NCI-H2196 treated with DMSO at 0.1 percent for 48 hours (cell line): ENCODE data around the gene APLNR.
"Not testable (repeated sequence)": the region's sequence is repeated elsewhere in the genome, so short reads cannot be mapped to it uniquely, and the experiment has no call there.

Source experiments
- DNase-seq: peaks from one replicate; lab custom pipeline; 2025; ENCODE audit not compliant: unreplicated experiment; lab: John Stamatoyannopoulos, UW

Gene APLNR

DNA sequence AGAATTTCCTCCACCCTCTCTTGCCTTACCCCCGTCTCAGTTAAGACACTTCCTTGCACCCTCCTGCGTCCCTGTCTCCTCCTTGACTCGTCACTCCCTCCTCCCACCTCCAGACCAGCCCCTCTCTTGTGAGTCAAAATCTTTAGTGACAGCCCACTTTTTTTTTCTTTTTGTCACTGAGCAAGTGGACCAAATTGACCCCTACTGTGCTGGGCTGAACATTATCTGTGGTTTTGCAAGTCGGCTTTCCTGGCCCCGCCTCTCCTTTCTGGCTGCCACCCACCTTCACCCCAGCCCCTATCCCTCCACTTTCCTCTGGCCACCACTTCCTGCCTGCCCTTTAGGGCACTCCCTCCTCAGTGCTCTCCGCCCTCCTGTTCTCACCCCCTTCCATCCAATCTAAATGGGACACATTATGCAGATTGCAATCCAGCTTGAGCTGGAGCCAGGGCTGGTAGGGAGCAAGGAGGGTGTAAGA is at the start of gene APLNR:
APLNR (minus strand) TSS at position 47 of the 478 bp plus-strand sequence. CDS start 246 bp downstream, outside the sequence.
- no peak for DNase-seq

DNA sequence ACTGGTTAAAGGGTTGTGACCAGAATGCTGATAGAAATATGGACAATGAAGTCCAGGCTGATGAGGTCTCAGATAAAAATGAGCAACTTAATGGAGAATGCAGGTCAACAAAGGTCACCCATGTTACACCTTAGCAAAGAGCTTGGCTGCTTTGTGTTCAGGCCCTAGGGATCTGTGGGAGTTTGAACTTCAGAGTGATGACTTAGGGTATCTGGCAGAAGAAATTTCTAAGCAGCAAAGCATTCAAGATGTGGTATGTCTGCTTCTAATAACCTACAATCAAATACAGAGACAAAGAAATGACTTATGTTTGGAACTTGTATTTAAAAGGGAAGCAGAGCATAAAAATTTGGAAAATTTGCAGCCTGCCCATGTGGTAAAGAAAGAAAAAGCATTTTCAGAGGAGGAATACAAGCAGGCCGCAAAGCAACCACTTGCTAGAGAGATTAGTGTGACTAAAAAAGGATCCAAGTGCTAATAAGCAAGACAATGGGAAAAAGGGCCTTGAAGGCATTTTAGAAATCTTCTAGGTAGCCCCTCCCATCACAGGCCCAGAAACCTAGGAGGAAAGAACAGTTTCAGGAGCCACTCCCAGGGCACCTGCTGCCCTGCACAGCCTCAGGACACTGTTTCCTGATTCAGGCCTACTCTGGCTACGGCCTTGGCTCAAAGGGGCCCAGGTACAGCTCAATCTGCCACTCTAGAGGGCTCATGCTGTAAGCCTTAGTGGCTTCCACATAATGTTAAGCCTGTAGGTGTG is 46.4 kb upstream of the APLNR start:
- DNase-seq = no peak

DNA sequence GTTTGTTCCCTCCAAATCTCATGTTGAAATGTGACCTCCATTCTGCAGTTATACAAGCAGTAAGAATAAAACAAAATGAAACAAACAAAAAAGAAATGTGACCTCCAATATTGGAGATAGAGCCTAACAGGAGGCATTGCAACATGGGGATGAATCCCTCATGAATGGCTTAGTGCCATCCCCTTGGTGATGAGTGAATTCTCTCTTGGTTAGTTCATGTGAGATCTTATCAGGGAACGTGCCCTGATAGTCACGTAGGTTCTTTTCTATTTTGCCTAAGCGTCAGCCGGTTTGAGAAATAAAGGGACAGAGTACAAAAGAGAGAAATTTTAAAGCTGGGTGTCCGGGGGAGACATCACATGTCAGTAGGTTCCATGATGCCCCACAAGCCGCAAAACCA is 44.5 kb upstream of the APLNR start:
- DNase-seq = not testable (repeated sequence)

- no peak for DNase-seq
Measured at GRCh38 chr11:57279116-57279515, 42.1 kb upstream of the APLNR start.

GRCh38 chr11:57278721-57279095 is 41.7 kb upstream of the APLNR start:
- DNase-seq = no peak

DNA sequence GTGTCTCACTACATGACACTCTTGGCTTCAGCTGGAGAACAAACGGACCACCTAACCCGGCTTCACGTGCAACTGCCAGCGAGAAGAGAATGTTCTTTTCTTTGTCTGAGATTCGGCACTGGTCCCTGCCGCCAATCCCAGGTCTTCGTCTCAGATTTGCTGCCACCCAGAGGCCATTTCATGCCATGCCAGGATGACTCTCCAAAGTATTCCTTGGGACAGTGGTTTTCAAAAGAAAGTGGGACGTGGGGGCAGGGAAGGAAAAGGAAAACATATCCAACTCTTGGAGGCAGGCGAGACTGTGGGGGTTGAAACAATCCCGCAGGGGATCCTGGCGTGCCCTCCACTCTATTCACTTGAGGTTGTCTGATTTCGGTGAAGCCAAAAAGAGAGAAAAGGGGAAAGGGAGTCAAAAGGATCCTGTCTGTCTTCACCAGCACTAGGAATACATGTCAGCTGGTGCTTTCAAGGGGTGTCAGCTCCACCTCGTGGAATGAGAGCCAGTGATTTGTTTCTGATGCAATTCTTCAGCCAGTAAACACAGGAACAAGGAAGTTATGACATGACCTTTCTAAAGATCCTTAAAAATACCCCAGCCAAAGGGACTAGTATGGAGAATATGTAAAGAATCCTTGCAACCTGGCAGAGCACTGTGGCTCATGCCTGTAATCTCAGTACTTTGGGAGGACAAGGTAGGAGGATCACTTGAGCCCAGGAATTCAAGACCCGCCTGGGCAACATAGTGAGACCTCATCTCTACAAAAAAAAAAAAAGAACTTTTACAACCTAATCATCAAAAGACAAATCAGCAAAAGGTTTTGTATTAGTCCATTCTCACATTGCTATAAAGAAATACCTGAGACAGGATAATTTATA is 41.0 kb upstream of the APLNR start:
- DNase-seq = peak; percentile 34

- no peak for DNase-seq
Measured at GRCh38 chr11:57276971-57277675, 40.1 kb upstream of the APLNR start.

DNA sequence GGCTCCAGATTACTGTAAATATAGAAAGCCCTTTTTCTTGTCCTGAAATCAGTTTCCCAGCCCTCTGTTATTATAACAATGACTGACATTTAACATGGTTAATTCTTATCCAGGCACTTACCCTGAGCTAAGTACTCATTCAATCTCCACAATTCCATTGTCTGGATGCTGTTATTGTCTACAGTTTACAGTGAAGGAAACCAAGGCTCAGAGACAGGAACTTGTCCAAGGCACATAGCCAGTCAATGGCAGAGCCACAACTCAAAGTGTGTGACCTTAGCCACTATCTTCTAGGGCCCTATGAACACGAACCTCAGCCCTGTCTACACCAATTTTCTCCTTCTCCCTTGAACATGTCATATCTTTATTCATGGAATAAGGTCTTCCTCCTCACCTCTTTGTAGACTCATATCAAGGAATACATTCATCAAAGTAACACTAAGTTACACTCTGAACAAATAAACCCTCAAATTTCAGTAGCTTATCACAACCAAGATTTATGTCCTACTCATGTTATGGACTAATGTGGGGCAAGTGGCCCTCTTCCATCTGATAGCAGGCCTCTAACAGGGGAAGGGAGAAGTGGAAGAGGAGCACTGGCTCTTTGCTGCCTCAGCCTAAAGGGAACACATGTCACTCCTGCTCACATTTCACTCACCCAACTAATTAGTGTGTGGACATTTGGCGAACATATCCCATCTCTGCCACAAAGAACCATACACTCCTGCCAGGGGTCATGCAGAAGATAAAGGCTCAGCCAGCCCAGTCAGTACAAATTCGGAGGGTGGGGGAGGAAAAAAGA is 39.3 kb upstream of the APLNR start:
- DNase-seq = no peak

GRCh38 chr11:57275582-57275981 is 38.5 kb upstream of the APLNR start:
- no peak for DNase-seq

GRCh38 chr11:57274904-57275498 is 38.0 kb upstream of the APLNR start:
- no peak for DNase-seq

GRCh38 chr11:57273448-57274058 is 36.5 kb upstream of the APLNR start:
- no peak for DNase-seq

GRCh38 chr11:57269571-57270021 is 32.5 kb upstream of the APLNR start:
- no peak for DNase-seq

GRCh38 chr11:57266157-57266556 is 29.1 kb upstream of the APLNR start:
- DNase-seq = no peak

GRCh38 chr11:57263351-57263750 is 26.3 kb upstream of the APLNR start:
- no peak for DNase-seq

DNA sequence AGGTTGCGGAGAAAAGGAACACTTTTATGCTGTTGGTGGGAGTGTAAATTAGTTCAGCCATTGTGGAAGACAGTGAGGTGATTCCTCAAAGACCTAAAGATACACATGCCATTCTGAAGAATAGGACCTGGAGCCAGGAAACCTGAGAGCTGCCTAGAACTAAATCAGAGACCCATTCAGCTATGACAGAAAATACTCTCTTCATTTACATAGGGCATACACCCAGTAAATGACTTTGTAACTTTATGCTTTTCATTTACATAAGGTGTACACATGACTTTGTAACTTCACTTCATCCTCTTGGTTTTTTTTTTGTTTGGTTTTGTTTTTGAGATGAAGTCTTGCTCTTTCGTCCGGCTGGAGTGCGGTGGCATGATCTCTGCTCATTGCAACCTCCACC is 25.1 kb upstream of the APLNR start:
- no peak for DNase-seq

GRCh38 chr11:57260937-57261783 is 24.1 kb upstream of the APLNR start:
- DNase-seq = no peak

GRCh38 chr11:57256119-57256518 is 19.1 kb upstream of the APLNR start:
- DNase-seq = no peak

GRCh38 chr11:57255618-57256017 is 18.6 kb upstream of the APLNR start:
- DNase-seq = no peak

DNA sequence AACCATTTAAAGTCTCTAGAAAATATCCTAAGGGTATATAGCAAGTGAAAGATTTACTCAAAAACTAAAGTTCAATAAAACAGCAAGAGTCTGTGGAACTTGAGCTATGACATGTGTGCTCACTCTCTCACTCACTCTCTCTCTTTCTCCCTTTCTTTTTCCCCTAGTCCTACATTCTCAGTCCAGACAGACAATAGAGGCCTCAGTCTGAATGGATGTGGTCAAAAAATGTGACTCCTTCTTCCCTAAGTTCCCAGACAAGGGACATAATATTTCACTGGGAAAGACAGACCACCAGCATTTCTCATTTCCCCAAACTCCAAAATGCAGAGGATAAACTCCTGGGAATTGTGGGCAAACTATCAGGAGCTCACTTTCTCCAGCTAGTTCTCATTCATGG is 17.6 kb upstream of the APLNR start:
- no peak for DNase-seq
